CD4-positive, alpha-beta memory T cell (primary cell): Measurements from ENCODE around the gene FREM2. TPM values are rescaled to one million over a fixed set of nuclear protein-coding genes. Genes with fewer than 3 reads are reported as not detected.

ENCODE experiments used
- CTCF ChIA-PET: fragments of 350-600 bp; sonication (Branson Sonifier 250); formaldehyde crosslinking; loops from one replicate; lab custom pipeline; 2021; ENCODE audit warnings: inconsistent platforms; ENCODE audit not compliant: partially characterized antibody; lab: Charles Lee
- POLR2A ChIA-PET: fragments of 350-600 bp; sonication (Branson Sonifier 250); formaldehyde crosslinking; loops from one replicate; lab custom pipeline; 2021; ENCODE audit not compliant: partially characterized antibody; lab: Charles Lee
- DNase-seq, 5 donors: peaks; one replicate each; pipeline versions ENCODE4 v3.0.0 to v3.0.0-alpha.2; 2020 to 2022; ENCODE audit warnings: mixed read lengths in 1 of 5
- H3K27ac ChIP-seq: one replicate; pipeline ENCODE4 v1.7.0; 2013; ENCODE audit warnings: low read depth, low read length
- H3K27me3 ChIP-seq: 2 replicates; pipeline ENCODE4 v1.7.0; 2013; ENCODE audit warnings: mild to moderate bottlenecking, low read length, moderate library complexity; ENCODE audit not compliant: insufficient read depth
- H3K36me3 ChIP-seq: 2 replicates; pipeline ENCODE4 v1.7.0; 2013; ENCODE audit warnings: mild to moderate bottlenecking, low read length, moderate library complexity; ENCODE audit not compliant: insufficient read depth
- H3K4me1 ChIP-seq: 2 replicates; pipeline ENCODE4 v1.7.0; 2013; ENCODE audit warnings: mild to moderate bottlenecking, low read length, moderate library complexity; ENCODE audit not compliant: insufficient read depth
- H3K4me3 ChIP-seq, 2 donors: one replicate each; pipeline ENCODE4 v1.7.0; 2013; ENCODE audit warnings: low read length in 2 of 2, mild to moderate bottlenecking in 1 of 2
- H3K9me3 ChIP-seq, 2 donors: one replicate each; pipeline ENCODE4 v1.7.0; 2013; ENCODE audit warnings: low read length in 2 of 2, control low read depth in 1 of 2; ENCODE audit not compliant: control insufficient read depth in 1 of 2
- H3K27ac Mint-ChIP-seq, 7 donors: one replicate each; pipeline ENCODE4 v1.8.0; 2020 to 2021; ENCODE audit warnings: mixed read lengths in 7 of 7, mild to moderate bottlenecking in 6 of 7, inconsistent platforms in 3 of 7, moderate library complexity in 3 of 7
- H3K27me3 Mint-ChIP-seq, 2 donors: one replicate each; pipeline ENCODE4 v1.8.0; 2020 to 2021; ENCODE audit warnings: mixed read lengths in 2 of 2
- H3K36me3 Mint-ChIP-seq, 2 donors: one replicate each; pipeline ENCODE4 v1.8.0; 2020 to 2021; ENCODE audit warnings: mixed read lengths in 2 of 2, inconsistent platforms in 1 of 2, mild to moderate bottlenecking in 1 of 2
- H3K4me1 Mint-ChIP-seq, 4 donors: one replicate each; pipeline ENCODE4 v1.8.0; 2020 to 2021; ENCODE audit warnings: mixed read lengths in 4 of 4, mild to moderate bottlenecking in 1 of 4
- H3K4me3 Mint-ChIP-seq, 8 donors: one replicate each; pipeline ENCODE4 v1.8.0; 2020 to 2021; ENCODE audit warnings: mixed read lengths in 8 of 8, mild to moderate bottlenecking in 7 of 8, moderate library complexity in 6 of 8, inconsistent platforms in 3 of 8
- H3K9me3 Mint-ChIP-seq, 8 donors: one replicate each; pipeline ENCODE4 v1.8.0; 2020 to 2021; ENCODE audit warnings: mixed read lengths in 8 of 8, mild to moderate bottlenecking in 5 of 8, inconsistent platforms in 3 of 8, moderate library complexity in 1 of 8
- intact Hi-C: fragments of 100-400 bp; cut with micrococcal nuclease; formaldehyde crosslinking; loops from one replicate; pipeline ENCODE4 v1.15.1; 2023
- polyA plus RNA-seq, 2 donors: library from polyadenylated mRNA; unstranded; fragments of 300-500 nt; fragmentation: Illumina TruSeq; gene quantifications; one replicate each; pipeline ENCODE4 v1.2.3, GENCODE V29; 2021
- total RNA-seq, 2 experiments: library from RNA; stranded (reverse); gene quantifications; one replicate each; pipeline ENCODE4 v1.2.3, GENCODE V29; 2021

Gene FREM2
- total and polyA plus RNA-seq, 4 experiments from 2014 or later = not detected

- Mint-ChIP-seq H3K4me3 (no peak overlapping the region), H3K4me1 (no peaks in the 10 kb centered on the region), H3K36me3 (no peaks in the 10 kb centered on the region), H3K27me3 (peaks cover 0 to 3% of the 10 kb centered on the region in 2 donors), H3K27ac (no peak overlapping the region), H3K9me3 (peaks cover 0 to 19% (median 13%) of the 10 kb centered on the region in 8 donors)
- intact Hi-C loops = no loop called here
- Histone ChIP-seq H3K4me1 (no peaks in the 10 kb centered on the region), H3K4me3 (no peak overlapping the region), H3K9me3 (no peaks in the 10 kb centered on the region), H3K27me3 (no peaks in the 10 kb centered on the region), H3K36me3 (no peaks in the 10 kb centered on the region), H3K27ac (no peak overlapping the region)
- ChIA-PET CTCF (no interaction called here), POLR2A (no interaction called here)
- DNase-seq = no peak
Observed at GRCh38 chr13:38803531-38803930, 116.7 kb downstream of the FREM2 start.

GRCh38 chr13:38804061-38804460 lies 117.2 kb downstream of the FREM2 start:
- Mint-ChIP-seq H3K36me3 (no peaks in the 10 kb centered on the region), H3K9me3 (peaks cover 0 to 24% (median 14%) of the 10 kb centered on the region in 8 donors), H3K27me3 (peaks cover 0 to 3% of the 10 kb centered on the region in 2 donors), H3K27ac (no peak overlapping the region), H3K4me1 (no peaks in the 10 kb centered on the region), H3K4me3 (no peak overlapping the region)
- Histone ChIP-seq H3K27ac (no peak overlapping the region), H3K4me1 (no peaks in the 10 kb centered on the region), H3K36me3 (no peaks in the 10 kb centered on the region), H3K27me3 (no peaks in the 10 kb centered on the region), H3K4me3 (no peak overlapping the region), H3K9me3 (no peaks in the 10 kb centered on the region)
- ChIA-PET CTCF (no interaction called here), POLR2A (no interaction called here)
- no peak for DNase-seq
- intact Hi-C loops = no loop called here

GRCh38 chr13:38804536-38804935 lies 117.7 kb downstream of the FREM2 start:
- H3K27ac Mint-ChIP-seq = no peak overlapping the region
- no peaks in the 10 kb centered on the region for H3K4me1 Mint-ChIP-seq
- no peak overlapping the region for H3K27ac ChIP-seq
- no peaks in the 10 kb centered on the region for H3K9me3 ChIP-seq
- no peak for DNase-seq
- no peaks in the 10 kb centered on the region for H3K27me3 ChIP-seq
- H3K4me3 Mint-ChIP-seq = no peak overlapping the region
- CTCF ChIA-PET = no interaction called here
- POLR2A ChIA-PET = no interaction called here
- peaks cover 0 to 28% (median 18%) of the 10 kb centered on the region in 8 donors for H3K9me3 Mint-ChIP-seq
- H3K4me1 ChIP-seq = no peaks in the 10 kb centered on the region
- no peak overlapping the region for H3K4me3 ChIP-seq
- H3K36me3 ChIP-seq = no peaks in the 10 kb centered on the region
- intact Hi-C loops = no loop called here
- peaks cover 0 to 3% of the 10 kb centered on the region in 2 donors for H3K27me3 Mint-ChIP-seq
- peaks cover 0 to 3% of the 10 kb centered on the region in 2 donors for H3K36me3 Mint-ChIP-seq

GRCh38 chr13:38814331-38814730 lies 127.5 kb downstream of the FREM2 start:
- Mint-ChIP-seq H3K9me3 (peaks cover 2 to 36% (median 27%) of the 10 kb centered on the region in 8 donors), H3K4me3 (no peak overlapping the region), H3K4me1 (no peaks in the 10 kb centered on the region), H3K27ac (no peak overlapping the region), H3K36me3 (peaks cover 0 to 1% of the 10 kb centered on the region in 2 donors), H3K27me3 (peaks cover 0 to 2% of the 10 kb centered on the region in 2 donors)
- no peaks in the 10 kb centered on the region for H3K27me3 ChIP-seq
- H3K27ac ChIP-seq = no peak overlapping the region
- ChIA-PET CTCF (no interaction called here), POLR2A (no interaction called here)
- intact Hi-C loops = no loop called here
- H3K9me3 ChIP-seq = no peaks in the 10 kb centered on the region
- H3K36me3 ChIP-seq = no peaks in the 10 kb centered on the region
- H3K4me1 ChIP-seq = no peaks in the 10 kb centered on the region
- H3K4me3 ChIP-seq = no peak overlapping the region
- DNase-seq = no peak

GRCh38 chr13:38819053-38819452 lies 132.2 kb downstream of the FREM2 start:
- H3K9me3 ChIP-seq = no peaks in the 10 kb centered on the region
- ChIA-PET CTCF (no interaction called here), POLR2A (no interaction called here)
- DNase-seq = no peak
- Mint-ChIP-seq H3K27ac (no peak overlapping the region), H3K4me3 (no peak overlapping the region), H3K4me1 (no peaks in the 10 kb centered on the region), H3K9me3 (peaks cover 0 to 5% (median 1%) of the 10 kb centered on the region in 8 donors), H3K36me3 (no peaks in the 10 kb centered on the region), H3K27me3 (peaks cover 0 to 2% of the 10 kb centered on the region in 2 donors)
- H3K36me3 ChIP-seq = no peaks in the 10 kb centered on the region
- intact Hi-C loops = no loop called here
- H3K27me3 ChIP-seq = no peaks in the 10 kb centered on the region
- no peak overlapping the region for H3K4me3 ChIP-seq
- H3K4me1 ChIP-seq = no peaks in the 10 kb centered on the region
- H3K27ac ChIP-seq = no peak overlapping the region

GRCh38 chr13:38819596-38819995 lies 132.7 kb downstream of the FREM2 start:
- no peaks in the 10 kb centered on the region for H3K36me3 ChIP-seq

GRCh38 chr13:38821770-38822551 lies 135.1 kb downstream of the FREM2 start:
- H3K4me1 Mint-ChIP-seq = no peaks in the 10 kb centered on the region
- Histone ChIP-seq H3K9me3 (no peaks in the 10 kb centered on the region), H3K4me1 (no peaks in the 10 kb centered on the region), H3K36me3 (no peaks in the 10 kb centered on the region), H3K4me3 (no peak overlapping the region), H3K27me3 (no peaks in the 10 kb centered on the region), H3K27ac (no peak overlapping the region)
- H3K27me3 Mint-ChIP-seq = no peaks in the 10 kb centered on the region
- DNase-seq = no peak
- CTCF ChIA-PET = no interaction called here
- POLR2A ChIA-PET = no interaction called here
- no peaks in the 10 kb centered on the region for H3K36me3 Mint-ChIP-seq
- no peak overlapping the region for H3K4me3 Mint-ChIP-seq
- intact Hi-C loops = no loop called here
- H3K9me3 Mint-ChIP-seq = no peaks in the 10 kb centered on the region
- no peak overlapping the region for H3K27ac Mint-ChIP-seq

More at GRCh38 chr13:38819596-38819995, 132.7 kb downstream of the FREM2 start:
- no peaks in the 10 kb centered on the region for H3K4me1 ChIP-seq
- H3K36me3 Mint-ChIP-seq = no peaks in the 10 kb centered on the region
- no peak overlapping the region for H3K4me3 Mint-ChIP-seq
- no peaks in the 10 kb centered on the region for H3K27me3 ChIP-seq
- no peak overlapping the region for H3K27ac Mint-ChIP-seq
- H3K4me1 Mint-ChIP-seq = no peaks in the 10 kb centered on the region
- no peaks in the 10 kb centered on the region for H3K9me3 ChIP-seq
- H3K9me3 Mint-ChIP-seq = peaks cover 0 to 2% (median 0%) of the 10 kb centered on the region in 8 donors
- no peak for DNase-seq
- H3K27me3 Mint-ChIP-seq = peaks cover 0 to 2% of the 10 kb centered on the region in 2 donors
- intact Hi-C loops = no loop called here
- CTCF ChIA-PET = no interaction called here
- no peak overlapping the region for H3K27ac ChIP-seq
- H3K4me3 ChIP-seq = no peak overlapping the region
- POLR2A ChIA-PET = no interaction called here
